NB4 (cell line): Measurements from ENCODE around the gene LGALS3BP.

Experiments
- CTCF ChIP-seq: IDR thresholded peaks from one replicate; pipeline ENCODE4 v1.5.1; 2012; ENCODE audit warnings: low read depth, low read length
- MAX ChIP-seq: IDR thresholded peaks from 2 replicates; pipeline ENCODE4 v1.6.1; 2011; ENCODE audit warnings: low read depth, low read length
- MYC ChIP-seq: IDR thresholded peaks from 2 replicates; pipeline ENCODE4 v1.6.1; 2011; ENCODE audit warnings: low read depth, low read length
- POLR2A ChIP-seq: IDR thresholded peaks from 2 replicates; pipeline ENCODE4 v1.6.1; 2011; ENCODE audit warnings: mild to moderate bottlenecking; ENCODE audit not compliant: insufficient read length; ENCODE audit errors: extremely low read depth

GRCh38 chr17:79008666-79009387 lies 29.1 kb upstream of the LGALS3BP start:
- TF ChIP-seq CTCF, result no peak
- no peak for TF ChIP-seq POLR2A
- TF ChIP-seq MAX, result no peak
- no peak for TF ChIP-seq MYC
